ENCODE data around the gene SEMA4C.

SEMA4C gene

DNA sequence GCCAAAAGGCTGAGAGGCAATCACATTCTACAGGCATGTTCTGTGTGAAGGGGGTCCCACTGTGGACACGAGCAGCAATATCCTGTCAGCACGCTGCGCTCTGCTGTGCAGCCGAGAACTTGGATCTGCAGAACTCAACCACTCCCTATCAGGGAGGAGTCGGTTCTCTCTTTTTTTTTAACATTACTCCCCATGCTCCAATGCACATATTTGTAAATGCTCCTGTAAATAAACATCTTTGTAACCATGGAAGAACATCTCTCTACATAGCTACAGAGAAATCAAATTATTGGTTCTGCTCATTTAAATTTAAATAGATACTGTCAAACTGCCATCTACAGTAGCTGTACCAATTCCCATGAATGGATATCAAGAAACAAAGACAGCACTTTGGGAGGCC, 23.1 kb downstream of the SEMA4C start:
- no peak overlapping the region for H3K4me3 ChIP-seq (ENCODE audit: low read length)
- TF ChIP-seq, protein P1, sequence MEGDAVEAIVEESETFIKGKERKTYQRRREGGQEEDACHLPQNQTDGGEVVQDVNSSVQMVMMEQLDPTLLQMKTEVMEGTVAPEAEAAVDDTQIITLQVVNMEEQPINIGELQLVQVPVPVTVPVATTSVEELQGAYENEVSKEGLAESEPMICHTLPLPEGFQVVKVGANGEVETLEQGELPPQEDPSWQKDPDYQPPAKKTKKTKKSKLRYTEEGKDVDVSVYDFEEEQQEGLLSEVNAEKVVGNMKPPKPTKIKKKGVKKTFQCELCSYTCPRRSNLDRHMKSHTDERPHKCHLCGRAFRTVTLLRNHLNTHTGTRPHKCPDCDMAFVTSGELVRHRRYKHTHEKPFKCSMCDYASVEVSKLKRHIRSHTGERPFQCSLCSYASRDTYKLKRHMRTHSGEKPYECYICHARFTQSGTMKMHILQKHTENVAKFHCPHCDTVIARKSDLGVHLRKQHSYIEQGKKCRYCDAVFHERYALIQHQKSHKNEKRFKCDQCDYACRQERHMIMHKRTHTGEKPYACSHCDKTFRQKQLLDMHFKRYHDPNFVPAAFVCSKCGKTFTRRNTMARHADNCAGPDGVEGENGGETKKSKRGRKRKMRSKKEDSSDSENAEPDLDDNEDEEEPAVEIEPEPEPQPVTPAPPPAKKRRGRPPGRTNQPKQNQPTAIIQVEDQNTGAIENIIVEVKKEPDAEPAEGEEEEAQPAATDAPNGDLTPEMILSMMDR (conservative IDR thresholded peaks at IDR 0.05; ENCODE audit: low read depth, low read length) = no peak
- DNase-seq (ENCODE audit: low read depth) = no peak

DNA sequence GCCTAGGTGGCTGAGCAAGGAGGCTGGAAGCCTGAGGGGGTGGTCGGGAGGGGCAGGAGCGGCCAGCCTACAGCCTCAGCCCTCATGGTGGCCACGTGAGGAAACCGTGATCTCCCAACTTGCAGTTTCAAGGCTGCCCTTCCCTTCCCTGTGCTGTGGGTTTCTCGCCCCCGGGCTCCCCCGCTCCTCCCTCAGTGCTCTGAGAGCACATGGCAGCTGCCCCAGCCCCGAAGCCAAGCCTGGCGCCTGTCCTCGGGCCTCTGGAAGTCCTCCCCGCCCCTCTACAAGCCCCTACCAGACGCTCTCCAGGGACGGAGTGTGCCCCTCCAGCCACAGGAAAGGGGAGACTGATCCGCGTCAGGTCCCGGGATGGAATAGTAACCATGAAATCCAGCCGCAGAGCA, 25.5 kb downstream of the SEMA4C start:
- H3K4me3 ChIP-seq (ENCODE audit: low read length) = no peak overlapping the region
- no peak for DNase-seq (ENCODE audit: low read depth)
- TF ChIP-seq, protein P1 (conservative IDR thresholded peaks at IDR 0.05; ENCODE audit: low read depth, low read length) = no peak

DNA sequence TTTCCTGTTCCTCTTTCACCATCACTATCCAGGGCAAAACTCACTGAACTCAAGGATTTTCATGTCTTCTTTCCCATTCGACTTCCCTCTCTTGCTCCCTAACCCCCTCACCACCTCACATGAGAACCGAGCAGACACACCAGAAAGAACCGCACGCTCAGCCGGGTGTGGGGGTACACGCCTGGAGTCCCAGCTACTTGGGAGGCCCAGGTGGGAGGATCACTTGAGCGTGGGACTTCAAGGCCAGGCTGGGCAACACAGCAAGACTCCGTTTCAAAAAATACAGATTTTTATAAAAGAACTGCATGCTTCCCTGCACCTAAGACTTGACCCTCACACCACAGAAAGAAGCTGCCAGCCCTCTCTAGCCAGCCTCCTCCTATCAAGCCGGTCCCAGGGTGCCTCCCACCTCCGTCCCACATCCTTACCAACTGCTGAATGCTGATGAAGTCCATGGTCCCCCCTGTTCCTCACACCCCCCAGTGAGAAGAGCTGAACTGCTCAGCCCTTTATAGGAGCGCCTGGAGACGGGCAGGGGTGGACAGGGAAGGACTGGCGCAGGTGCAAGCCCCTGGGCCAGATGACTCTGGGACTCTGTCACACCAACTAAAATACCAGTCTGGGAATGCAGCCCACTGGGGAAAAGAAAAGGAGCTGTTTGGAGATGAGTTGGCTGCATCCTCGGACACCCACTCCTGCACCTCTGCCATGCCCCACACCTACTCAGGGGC, 26.2 kb downstream of the SEMA4C start, which contains the start of gene ANKRD23:
Gene ANKRD23 (minus strand): TSS at position 484 of the 731 bp plus-strand sequence. CDS start 29 bp downstream, at position 455.
- TF ChIP-seq, protein P1 (conservative IDR thresholded peaks at IDR 0.05; ENCODE audit: low read depth, low read length) = no peak
- no peak for DNase-seq (ENCODE audit: low read depth)
- H3K4me3 ChIP-seq (ENCODE audit: low read length) = no peak within 1 kb of the TSS

DNA sequence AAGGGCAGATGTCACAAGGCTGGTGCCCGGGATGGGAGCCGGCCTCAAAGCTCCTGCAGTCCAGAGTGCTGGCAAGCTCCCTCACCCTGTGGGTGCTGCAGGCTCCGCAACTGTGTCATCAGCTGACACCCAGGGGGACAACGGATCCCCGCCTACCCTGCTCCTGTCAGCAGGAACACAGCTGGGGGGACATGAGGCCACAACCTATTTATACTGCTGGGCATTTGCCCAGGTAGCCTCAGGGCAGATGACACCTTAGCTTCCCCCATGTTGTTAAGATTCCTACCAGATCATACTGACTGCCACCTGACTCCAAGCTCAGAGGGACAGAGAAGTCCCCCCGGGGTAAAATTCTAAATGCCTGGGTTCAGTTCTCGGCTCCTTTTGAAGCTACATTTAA, 27.3 kb downstream of the SEMA4C start:
- TF ChIP-seq, protein P1 (conservative IDR thresholded peaks at IDR 0.05; ENCODE audit: low read depth, low read length) = no peak
- no peak for DNase-seq (ENCODE audit: low read depth)
- H3K4me3 ChIP-seq (ENCODE audit: low read length) = no peak overlapping the region

DNA sequence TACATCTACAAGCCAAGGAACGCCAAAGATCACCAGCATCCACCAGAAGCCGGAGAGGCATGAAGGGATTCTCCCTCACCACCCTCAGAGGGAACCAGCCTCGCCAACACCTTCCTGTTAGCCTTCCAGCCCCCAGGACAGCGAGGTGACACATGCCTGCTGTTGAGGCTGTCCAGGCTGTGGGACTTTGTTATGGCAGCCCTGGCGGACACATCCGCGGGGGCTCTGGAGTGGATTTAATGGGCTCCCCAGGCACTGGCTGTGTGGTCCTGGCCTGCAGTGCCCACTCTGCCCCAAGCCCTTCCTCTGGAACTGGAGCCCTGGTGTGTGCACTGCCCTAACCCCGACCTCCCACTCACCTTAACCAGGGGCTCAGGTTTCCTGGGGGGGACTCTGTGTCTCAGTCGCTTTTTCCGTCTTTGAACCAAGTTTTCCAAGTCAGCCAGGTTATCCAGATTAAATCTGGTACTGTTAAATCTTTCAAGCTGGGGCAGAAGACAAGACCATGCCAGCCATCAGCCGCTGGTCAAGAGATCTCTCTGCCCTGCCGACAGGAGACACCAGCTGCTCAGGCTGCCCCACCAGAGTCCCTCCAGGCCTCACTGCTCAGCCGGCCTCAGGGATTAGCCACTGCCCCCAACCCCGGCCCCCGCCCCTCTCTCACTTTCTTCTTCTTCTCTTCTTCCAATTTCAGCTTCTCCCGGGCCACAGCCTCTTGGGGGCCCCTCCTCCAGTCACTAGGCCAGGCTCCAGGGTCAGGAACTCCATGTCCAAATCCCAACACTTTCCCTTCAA, 28.0 kb downstream of the SEMA4C start:
- TF ChIP-seq, protein P1 (conservative IDR thresholded peaks at IDR 0.05; ENCODE audit: low read depth, low read length) = no peak
- no peak for DNase-seq (ENCODE audit: low read depth)

DNA sequence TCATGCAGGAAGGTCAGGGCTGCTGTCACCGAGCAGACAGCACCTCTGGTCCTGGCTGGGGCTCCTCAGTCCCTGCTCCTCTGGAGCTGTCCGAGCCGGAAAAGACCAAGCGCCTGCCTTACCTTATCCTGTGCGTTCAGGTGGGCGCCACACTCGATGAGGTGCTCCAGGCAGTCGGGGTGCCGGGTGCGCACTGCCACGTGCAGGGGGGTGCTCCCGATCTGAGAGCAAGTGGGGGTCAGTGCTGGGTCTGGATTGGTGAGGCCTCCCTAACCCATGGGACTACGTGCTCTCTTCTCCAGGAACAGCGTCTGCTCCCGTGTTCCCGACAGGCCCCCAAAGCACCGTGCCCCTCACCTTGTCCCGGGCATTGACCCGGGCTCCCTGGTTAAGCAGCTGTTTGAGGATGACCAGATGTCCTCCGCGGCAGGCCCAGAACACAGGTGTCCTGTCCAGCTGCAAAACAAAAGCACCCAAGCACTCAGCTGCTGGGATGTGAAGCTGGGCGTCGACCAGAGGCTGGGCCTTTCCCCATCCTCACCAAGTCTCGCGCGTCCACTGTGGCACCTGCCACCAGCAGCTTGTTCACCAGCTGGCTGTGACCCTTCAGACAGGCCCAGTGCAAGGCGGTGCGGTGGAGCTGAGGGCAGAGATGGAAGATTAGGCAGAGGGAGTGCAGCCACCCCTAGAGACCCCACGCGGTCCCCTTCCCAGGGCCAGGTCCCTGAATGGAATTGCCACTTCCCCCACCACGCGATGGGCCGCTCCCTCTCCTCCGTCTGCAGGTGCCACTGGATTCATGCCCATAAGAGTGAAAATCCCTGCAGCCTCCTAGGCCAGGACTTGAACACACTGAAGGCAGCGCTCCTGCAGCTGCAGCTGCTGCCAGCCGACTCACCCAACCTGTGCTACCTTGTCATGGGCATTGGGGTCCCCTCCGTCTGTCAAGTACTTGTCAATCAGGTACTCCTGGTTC, 29.7 kb downstream of the SEMA4C start:
- H3K4me3 ChIP-seq (ENCODE audit: low read length) = no peak overlapping the region
- TF ChIP-seq, protein P1 (conservative IDR thresholded peaks at IDR 0.05; ENCODE audit: low read depth, low read length) = no peak

More for the DNA sequence above, 28.0 kb downstream of the SEMA4C start:
- no peak overlapping the region for H3K4me3 ChIP-seq (ENCODE audit: low read length)

More for the DNA sequence above, 29.7 kb downstream of the SEMA4C start:
- no peak for DNase-seq (ENCODE audit: low read depth)

All from retinal pigment epithelial cell (primary cell).